HG03025 (cell line): ENCODE data around the gene REPS2.

Experiments used
- ATAC-seq: cut with Tn5 transposase; IDR thresholded peaks from one replicate; pipeline ENCODE4 v1.9.1; 2021; ENCODE audit warnings: mild to moderate bottlenecking, moderate library complexity; ENCODE audit not compliant: unreplicated experiment, low FRiP score

Gene REPS2

DNA sequence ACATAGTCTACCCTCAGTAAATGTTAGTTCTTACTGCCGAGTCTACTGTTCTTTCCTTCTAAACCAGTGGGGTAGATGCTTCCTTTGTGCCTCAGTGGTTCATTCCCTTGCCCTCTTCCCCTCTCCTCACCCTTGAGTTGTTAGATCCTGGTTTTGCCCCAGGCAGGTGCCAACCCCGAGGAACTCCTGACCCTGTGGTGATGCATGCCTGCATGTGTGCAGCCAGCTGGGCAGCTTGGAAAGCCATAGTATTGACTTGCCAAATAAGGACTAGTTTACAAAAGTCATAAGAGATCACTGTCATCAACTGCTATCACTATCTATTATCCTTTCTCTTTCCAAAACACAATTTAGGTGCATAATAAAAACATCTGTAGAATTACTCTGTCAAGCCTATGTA is 50.9 kb downstream of the REPS2 start:
- no peak for ATAC-seq

DNA sequence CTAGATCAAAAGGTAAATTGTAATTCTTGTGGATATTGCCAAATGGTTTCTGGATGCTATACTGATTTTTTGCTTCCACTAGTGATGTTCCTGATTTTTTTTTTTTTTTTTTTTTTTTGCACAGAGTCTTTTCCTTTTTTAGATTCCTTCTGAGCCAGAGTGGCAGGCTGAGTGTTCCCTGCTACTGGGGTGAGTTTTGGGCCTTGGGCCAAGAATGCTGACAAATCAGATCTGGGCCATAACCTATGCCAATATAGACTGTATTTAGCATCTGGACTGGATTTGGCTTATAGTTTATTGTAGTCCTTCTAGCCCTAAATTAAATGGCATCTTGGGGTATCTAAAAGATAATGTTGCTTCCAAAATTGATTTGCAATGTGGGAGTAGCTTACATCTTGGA is 52.8 kb downstream of the REPS2 start:
- ATAC-seq = no peak

GRCh38 chrX:17000751-17001150 is 54.3 kb downstream of the REPS2 start:
- ATAC-seq = no peak

DNA sequence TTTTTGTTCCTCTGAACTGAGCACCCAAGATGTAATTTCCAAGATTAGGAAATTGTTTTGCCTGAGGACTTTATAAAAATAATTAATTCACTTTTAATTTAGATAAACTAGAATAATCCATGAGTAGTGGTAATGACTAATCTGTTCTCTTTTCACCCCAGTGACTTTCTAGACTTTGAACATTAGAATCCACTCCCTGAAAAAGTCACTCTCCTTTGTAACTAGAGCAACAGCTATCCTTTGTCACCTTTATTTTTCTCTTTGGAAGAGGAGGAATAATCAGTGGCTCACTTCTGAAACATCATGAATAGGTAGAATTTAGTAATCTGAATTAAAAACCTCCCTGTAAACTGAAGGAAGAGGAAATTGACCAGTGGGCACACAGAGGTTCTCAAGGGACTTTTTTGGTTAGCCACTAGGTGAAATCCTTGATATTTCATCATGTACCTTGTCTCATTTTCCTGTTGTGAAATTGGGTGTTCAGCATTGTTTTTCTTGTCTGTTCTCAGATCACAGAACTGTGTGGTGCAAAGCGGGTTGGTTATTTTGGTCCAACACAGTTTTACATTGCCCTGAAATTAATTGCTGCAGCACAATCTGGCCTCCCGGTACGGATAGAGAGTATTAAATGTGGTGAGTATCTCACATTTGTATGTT is 59.4 kb downstream of the REPS2 start:
- ATAC-seq = no peak

GRCh38 chrX:17007134-17007768 is 60.8 kb downstream of the REPS2 start:
- no peak for ATAC-seq

- ATAC-seq = no peak
Observed at GRCh38 chrX:17009856-17010625, 63.6 kb downstream of the REPS2 start.

- no peak for ATAC-seq
Observed at GRCh38 chrX:17012465-17012864, 66.0 kb downstream of the REPS2 start.

DNA sequence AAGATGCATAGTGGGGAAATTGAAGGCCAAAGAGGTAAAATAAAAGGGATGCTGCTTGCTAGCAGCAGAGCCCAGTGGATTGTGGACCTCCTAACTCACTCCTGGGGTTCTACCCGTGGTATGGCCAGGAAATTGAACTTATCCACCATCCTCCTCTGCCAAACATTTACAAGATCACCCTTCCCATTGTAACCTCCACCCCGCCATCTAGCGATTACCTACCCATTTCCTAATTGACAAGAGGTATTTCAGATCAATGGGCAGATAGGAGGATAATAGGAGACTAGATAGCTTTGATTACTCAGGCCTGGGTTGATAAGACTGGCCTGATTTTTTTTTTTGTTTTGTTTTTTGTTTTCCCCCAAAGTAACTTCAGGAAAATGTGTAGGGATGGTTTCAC is 67.8 kb downstream of the REPS2 start:
- no peak for ATAC-seq

- no peak for ATAC-seq
Observed at GRCh38 chrX:17017134-17017533, 70.7 kb downstream of the REPS2 start.

DNA sequence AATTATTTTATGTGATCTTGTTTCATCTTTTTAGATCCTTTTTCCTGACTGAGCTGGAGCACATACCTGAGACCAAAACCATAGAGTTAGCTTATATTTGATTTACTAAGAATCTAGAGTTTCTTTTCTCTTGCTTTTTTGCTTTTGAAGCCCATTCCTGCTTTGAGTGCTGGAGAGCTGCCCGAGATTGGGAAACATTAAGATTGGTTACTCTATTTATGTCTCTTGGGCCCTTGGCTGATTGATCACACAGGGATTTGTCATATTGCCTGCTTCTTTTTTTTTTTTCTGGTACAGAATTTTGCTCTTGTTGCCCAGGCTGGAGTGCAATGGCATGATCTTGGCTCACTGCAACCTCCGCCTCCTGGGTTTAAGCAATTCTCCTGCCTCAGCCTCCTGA is 73.9 kb downstream of the REPS2 start:
- ATAC-seq = no peak

GRCh38 chrX:17020851-17021821 is 74.7 kb downstream of the REPS2 start:
- ATAC-seq = no peak

DNA sequence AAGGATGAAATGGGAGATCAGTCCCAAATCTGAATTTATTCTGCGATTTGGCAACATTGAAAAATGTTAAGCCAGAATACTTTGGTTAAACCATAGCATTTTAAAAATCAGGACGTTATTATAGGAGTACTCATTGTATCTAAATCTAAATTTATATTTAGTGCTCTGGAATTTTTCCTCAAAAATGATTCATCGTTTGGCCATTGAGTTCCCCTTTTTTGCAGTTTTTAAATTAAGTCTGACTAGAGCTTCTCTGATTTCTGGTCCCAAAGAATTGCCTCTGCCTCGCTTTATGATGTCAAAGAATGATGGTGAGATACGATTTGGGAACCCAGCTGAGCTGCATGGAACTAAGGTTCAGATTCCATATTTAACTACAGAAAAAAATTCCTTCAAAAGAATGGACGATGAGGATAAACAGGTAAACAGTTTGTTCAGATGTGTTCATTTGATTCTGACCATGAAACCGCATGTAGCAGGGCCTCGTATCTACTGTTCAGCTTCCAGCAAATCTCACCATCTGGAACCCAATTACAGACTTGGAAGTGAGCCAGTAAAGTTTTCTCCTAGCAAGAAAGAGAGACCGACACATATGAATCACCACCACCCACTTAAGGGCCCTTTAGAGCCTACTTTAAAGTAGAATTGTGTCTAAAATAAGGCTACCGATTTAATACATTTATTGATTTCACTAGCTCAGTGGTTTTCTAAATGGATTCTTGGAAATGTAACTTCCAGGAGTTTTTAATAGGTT is 75.6 kb downstream of the REPS2 start:
- no peak for ATAC-seq

DNA sequence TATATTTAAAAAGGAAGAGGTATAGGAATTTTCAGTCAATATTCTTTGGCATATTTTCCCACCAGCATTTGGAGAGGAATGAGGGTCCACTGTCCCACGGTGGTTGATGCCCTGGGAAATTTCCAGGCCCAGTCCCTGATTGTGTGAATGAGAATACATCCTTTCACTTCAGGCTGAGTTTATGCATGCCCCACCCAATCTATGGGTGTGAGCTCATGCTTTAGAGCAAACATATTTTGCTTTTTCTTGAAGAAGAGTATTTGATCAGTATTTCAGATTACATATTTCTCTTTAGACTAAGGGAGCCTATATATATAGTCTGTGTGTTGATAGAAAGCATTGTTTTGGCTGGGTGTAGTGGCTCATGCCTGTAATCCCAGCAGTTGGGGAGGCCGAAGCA is 77.2 kb downstream of the REPS2 start:
- ATAC-seq = no peak

- no peak for ATAC-seq
Observed at GRCh38 chrX:17024886-17025285, 78.4 kb downstream of the REPS2 start.

DNA sequence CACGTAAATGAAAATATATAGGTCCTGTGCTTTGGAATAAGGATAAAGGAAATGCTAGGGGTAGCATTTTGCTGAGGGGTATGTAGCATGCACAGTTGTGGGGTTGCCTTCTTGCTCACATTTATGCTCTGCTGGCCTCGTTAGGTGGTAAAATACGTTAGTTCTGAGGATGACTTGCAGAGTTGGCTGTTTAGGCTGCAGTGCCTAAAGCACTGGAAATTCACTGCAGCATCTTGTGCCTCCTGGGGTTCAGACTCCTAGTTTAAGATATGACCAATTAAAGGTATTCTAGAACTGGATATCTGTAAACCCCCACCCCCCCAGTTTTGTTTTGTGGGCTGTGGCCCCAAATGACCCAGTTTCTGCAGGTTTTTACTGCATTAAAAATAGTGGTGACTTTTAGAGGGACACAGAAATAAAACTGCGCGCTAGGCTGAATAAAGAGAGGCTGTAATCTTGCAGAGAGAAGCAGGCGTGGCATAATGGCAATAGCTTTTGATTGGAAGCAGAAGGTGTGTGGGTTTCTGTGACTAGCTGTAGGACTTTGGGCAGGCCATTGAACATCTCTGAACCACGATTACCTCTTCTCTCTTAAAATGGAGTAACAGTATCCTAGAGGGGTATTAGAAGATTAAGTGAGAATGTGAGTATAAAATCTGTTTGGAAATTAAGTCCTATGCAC is 79.3 kb downstream of the REPS2 start:
- ATAC-seq = no peak

GRCh38 chrX:17027931-17028330 is 81.5 kb downstream of the REPS2 start:
- ATAC-seq = no peak

GRCh38 chrX:17028356-17028755 is 81.9 kb downstream of the REPS2 start:
- ATAC-seq = no peak

DNA sequence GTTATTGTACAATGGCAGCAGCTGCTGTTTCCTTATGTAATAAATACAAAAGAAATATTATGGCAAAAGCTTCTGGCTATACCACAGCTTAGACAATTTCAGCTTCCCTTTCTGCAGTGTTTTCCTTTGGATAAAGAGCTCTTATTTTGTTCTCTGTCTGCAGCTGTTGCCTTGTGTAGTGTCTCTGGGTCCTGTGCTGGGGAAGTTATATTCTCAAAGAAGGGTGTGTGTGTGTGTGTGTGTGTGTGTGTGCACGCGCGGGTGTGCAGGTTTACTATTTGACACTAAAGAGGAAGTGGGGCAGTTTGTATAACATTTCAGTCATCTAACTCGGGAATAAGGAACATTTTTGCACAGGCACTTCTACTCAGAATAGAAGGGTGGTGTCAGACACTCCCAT is 83.6 kb downstream of the REPS2 start:
- no peak for ATAC-seq

DNA sequence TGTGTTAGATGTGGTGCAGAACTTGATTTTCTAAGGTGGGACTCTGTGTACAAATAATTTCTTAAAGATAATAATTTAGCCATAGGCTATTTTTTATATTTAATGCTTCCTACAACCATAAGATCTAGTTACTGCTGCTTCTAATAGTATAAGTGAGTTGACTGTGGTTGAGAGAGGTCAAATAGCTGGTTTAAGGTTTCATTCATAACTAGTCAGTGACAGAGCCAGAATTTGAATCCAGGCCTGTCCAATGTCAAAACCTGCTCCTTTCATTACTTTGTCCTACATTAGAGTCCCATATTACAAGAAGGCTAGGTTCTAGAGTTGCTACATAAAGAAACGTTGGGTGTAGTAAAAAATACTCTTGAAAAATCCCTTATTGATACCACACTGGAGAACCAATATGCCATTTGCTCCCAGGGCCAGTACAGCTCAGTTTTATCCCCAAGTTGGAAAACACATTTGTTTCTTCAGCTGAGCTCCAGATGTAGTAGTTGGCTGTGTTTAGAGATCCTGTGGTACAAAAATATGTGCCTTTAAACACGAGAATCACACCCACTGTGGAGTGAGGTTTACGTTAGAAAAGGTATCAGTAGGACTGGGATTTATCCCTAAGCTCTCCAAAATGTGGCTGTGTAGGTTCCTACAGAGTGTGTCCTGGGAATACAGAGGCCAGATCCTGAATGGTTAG is 84.3 kb downstream of the REPS2 start:
- ATAC-seq = no peak
